ENCODE measurements around the gene WNT4.

WNT4 gene

GRCh38 chr1:22128392-22128791 lies 14.5 kb downstream of the WNT4 start:
- no peak for DNase-seq

GRCh38 chr1:22127731-22128130 lies 15.2 kb downstream of the WNT4 start:
- no peak for DNase-seq

- no peak for DNase-seq
Measured at GRCh38 chr1:22127248-22127647, 15.6 kb downstream of the WNT4 start.

GRCh38 chr1:22126531-22126930 lies 16.4 kb downstream of the WNT4 start:
- no peak for DNase-seq

- no peak for DNase-seq
Measured at GRCh38 chr1:22124592-22125229, 18.2 kb downstream of the WNT4 start.

- DNase-seq, result no peak
Measured at GRCh38 chr1:22123901-22124404, 18.9 kb downstream of the WNT4 start.

- DNase-seq, result no peak
Measured at GRCh38 chr1:22123071-22123390, 19.9 kb downstream of the WNT4 start.

GRCh38 chr1:22122273-22123070 lies 20.4 kb downstream of the WNT4 start:
- DNase-seq, result no peak

GRCh38 chr1:22121421-22121911 lies 21.4 kb downstream of the WNT4 start:
- DNase-seq, result no peak

GRCh38 chr1:22120469-22120790 lies 22.5 kb downstream of the WNT4 start:
- no peak for DNase-seq

GRCh38 chr1:22119626-22120468 lies 23.1 kb downstream of the WNT4 start:
- no peak for DNase-seq

GRCh38 chr1:22118291-22118992 lies 24.5 kb downstream of the WNT4 start:
- no peak for DNase-seq

- DNase-seq, result no peak
Measured at GRCh38 chr1:22117851-22118250, 25.0 kb downstream of the WNT4 start.

- no peak for DNase-seq
Measured at GRCh38 chr1:22117238-22117637, 25.7 kb downstream of the WNT4 start.

- no peak for DNase-seq
Measured at GRCh38 chr1:22115286-22115685, 27.6 kb downstream of the WNT4 start.

GRCh38 chr1:22114083-22115012 lies 28.5 kb downstream of the WNT4 start:
- DNase-seq, result no peak

- DNase-seq, result peak; percentile 30
Measured at GRCh38 chr1:22112554-22112953, 30.3 kb downstream of the WNT4 start.

GRCh38 chr1:22111620-22112019 lies 31.3 kb downstream of the WNT4 start:
- DNase-seq, result peak; percentile 41

GRCh38 chr1:22111115-22111514 lies 31.8 kb downstream of the WNT4 start:
- no peak for DNase-seq

- no peak for DNase-seq
Measured at GRCh38 chr1:22110016-22110415, 32.9 kb downstream of the WNT4 start.

GRCh38 chr1:22108339-22109105 lies 34.4 kb downstream of the WNT4 start:
- no peak for DNase-seq
